CD8-positive, alpha-beta memory T cell (primary cell): ENCODE results near the gene TVP23A. TPM values are rescaled to one million over a fixed set of nuclear protein-coding genes. Genes with fewer than 3 reads are reported as not detected.
"Not testable (repeated sequence)": the region's sequence is repeated elsewhere in the genome, so short reads cannot be mapped to it uniquely, and the experiment has no call there.

Experiments used
- CTCF ChIA-PET: fragments of 350-600 bp; sonication (Branson Sonifier 250); formaldehyde crosslinking; loops from one replicate; lab custom pipeline; 2021; ENCODE audit warnings: antibody characterized with exemption; lab: Charles Lee
- POLR2A ChIA-PET: fragments of 350-600 bp; sonication (Branson Sonifier 250); formaldehyde crosslinking; loops from one replicate; lab custom pipeline; 2021; ENCODE audit warnings: antibody characterized with exemption; lab: Charles Lee
- DNase-seq, 5 donors: peaks; one replicate each; pipeline versions ENCODE4 v3.0.0 to v3.0.0-alpha.2; 2020 to 2022; ENCODE audit warnings: mixed read lengths in 1 of 5
- H3K27ac ChIP-seq: one replicate; pipeline ENCODE4 v1.7.0; 2013; ENCODE audit warnings: low read depth, mild to moderate bottlenecking, low read length, moderate library complexity
- H3K27me3 ChIP-seq: 2 replicates; pipeline ENCODE4 v1.7.0; 2013; ENCODE audit warnings: low read length, mild to moderate bottlenecking; ENCODE audit not compliant: insufficient read depth, poor library complexity, severe bottlenecking
- H3K36me3 ChIP-seq: 2 replicates; pipeline ENCODE4 v1.7.0; 2013; ENCODE audit warnings: mild to moderate bottlenecking, low read length, moderate library complexity; ENCODE audit not compliant: insufficient read depth
- H3K4me1 ChIP-seq: 2 replicates; pipeline ENCODE4 v1.7.0; 2013; ENCODE audit warnings: mild to moderate bottlenecking, low read length, moderate library complexity; ENCODE audit not compliant: insufficient read depth
- H3K4me3 ChIP-seq: 2 replicates; pipeline ENCODE4 v1.7.0; 2013; ENCODE audit warnings: mild to moderate bottlenecking, low read length
- H3K9me3 ChIP-seq: 2 replicates; pipeline ENCODE4 v1.7.0; 2013; ENCODE audit warnings: mild to moderate bottlenecking, low read length
- H3K27ac Mint-ChIP-seq, 8 donors: one replicate each; pipeline ENCODE4 v1.8.0; 2020 to 2021; ENCODE audit warnings: mixed read lengths in 8 of 8, mild to moderate bottlenecking in 6 of 8, inconsistent platforms in 3 of 8, moderate library complexity in 3 of 8
- H3K27me3 Mint-ChIP-seq, 2 donors: one replicate each; pipeline ENCODE4 v1.8.0; 2020 to 2021; ENCODE audit warnings: mixed read lengths in 2 of 2, mild to moderate bottlenecking in 1 of 2, moderate library complexity in 1 of 2
- H3K36me3 Mint-ChIP-seq, 3 donors: one replicate each; pipeline ENCODE4 v1.8.0; 2020 to 2021; ENCODE audit warnings: mixed read lengths in 3 of 3, inconsistent platforms in 1 of 3, mild to moderate bottlenecking in 1 of 3
- H3K4me1 Mint-ChIP-seq, 3 donors: one replicate each; pipeline ENCODE4 v1.8.0; 2020 to 2021; ENCODE audit warnings: mixed read lengths in 3 of 3, inconsistent platforms in 1 of 3, mild to moderate bottlenecking in 1 of 3
- H3K4me3 Mint-ChIP-seq, 7 donors: one replicate each; pipeline ENCODE4 v1.8.0; 2020 to 2021; ENCODE audit warnings: mixed read lengths in 7 of 7, mild to moderate bottlenecking in 6 of 7, moderate library complexity in 4 of 7, inconsistent platforms in 2 of 7
- H3K9me3 Mint-ChIP-seq, 5 donors: one replicate each; pipeline ENCODE4 v1.8.0; 2020 to 2022; ENCODE audit warnings: mixed read lengths in 5 of 5, mild to moderate bottlenecking in 3 of 5, moderate library complexity in 2 of 5, inconsistent platforms in 1 of 5
- polyA plus RNA-seq: library from polyadenylated mRNA; unstranded; fragments of 300-500 nt; fragmentation: Illumina TruSeq; gene quantifications from one replicate; pipeline ENCODE4 v1.2.3, GENCODE V29; 2021
- total RNA-seq, 2 experiments: library from RNA; stranded (reverse); gene quantifications; one replicate each; pipeline ENCODE4 v1.2.3, GENCODE V29; 2021

TVP23A gene
- total and polyA plus RNA-seq, 3 experiments from 2014 or later, result 0.26 TPM; not detected in 2

DNA sequence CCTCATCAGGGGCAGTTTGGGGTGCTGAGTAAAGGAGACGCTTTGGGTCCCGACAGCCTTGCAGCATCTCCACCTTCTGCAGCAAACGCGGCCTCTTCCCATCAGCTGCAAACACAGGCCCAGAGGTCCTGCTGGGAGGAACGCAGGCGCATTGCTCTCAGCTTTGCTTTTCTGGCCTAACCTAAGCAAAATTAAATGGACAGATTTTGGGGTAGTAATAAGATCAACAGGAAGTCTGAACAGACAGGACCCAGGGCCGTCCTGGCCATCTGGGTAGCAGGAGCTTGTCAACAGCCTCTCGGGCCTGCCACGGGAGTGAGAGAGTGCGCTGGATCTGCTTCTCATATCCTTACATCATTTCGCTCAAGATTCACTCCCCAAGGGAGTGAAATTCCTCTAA lies 67.8 kb downstream of the TVP23A start:
- Mint-ChIP-seq H3K4me1 (peaks cover 2 to 9% (median 4%) of the 10 kb centered on the region in 3 donors), H3K9me3 (no peaks in the 10 kb centered on the region), H3K4me3 (no peak overlapping the region), H3K27ac (peak overlapping the region in 1 of 8 donors; percentile 77), H3K36me3 (peaks cover 25 to 85% (median 26%) of the 10 kb centered on the region in 3 donors), H3K27me3 (peaks cover 0 to 1% of the 10 kb centered on the region in 2 donors)
- Histone ChIP-seq H3K4me1 (no peaks in the 10 kb centered on the region), H3K36me3 (peaks cover 35% of the 10 kb centered on the region), H3K9me3 (no peaks in the 10 kb centered on the region), H3K27ac (no peak overlapping the region), H3K27me3 (no peaks in the 10 kb centered on the region), H3K4me3 (no peak overlapping the region)
- ChIA-PET POLR2A (no interaction called here), CTCF (no interaction called here)
- DNase-seq, result no peak

DNA sequence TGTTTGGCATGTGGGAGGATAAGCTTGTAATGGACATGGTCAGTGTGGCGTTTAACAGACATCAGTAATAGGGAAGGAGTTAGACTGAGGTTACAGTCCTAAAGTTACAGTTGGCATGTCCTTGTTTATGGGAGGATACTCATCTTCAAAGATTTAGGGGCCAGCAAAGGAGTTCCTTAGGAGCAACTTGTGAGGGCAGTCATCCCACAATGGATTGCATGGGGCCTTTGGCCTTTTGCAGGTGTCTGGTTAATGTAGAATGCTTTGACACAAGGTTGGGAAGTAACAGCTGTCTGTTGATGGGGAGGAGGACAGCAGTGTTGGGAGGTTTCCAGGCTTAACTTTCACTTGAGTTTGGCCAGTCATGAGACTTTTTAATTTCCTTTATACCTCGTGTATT lies 72.8 kb downstream of the TVP23A start:
- Histone ChIP-seq H3K9me3 (no peaks in the 10 kb centered on the region), H3K36me3 (peaks cover 13% of the 10 kb centered on the region), H3K27ac (no peak overlapping the region), H3K27me3 (no peaks in the 10 kb centered on the region), H3K4me3 (no peak overlapping the region), H3K4me1 (peaks cover 14% of the 10 kb centered on the region)
- no peaks in the 10 kb centered on the region for H3K27me3 Mint-ChIP-seq
- peak overlapping the region in 6 of 7 donors; percentile 10 to 71 (median 48) for H3K4me3 Mint-ChIP-seq
- peaks cover 6 to 53% (median 20%) of the 10 kb centered on the region in 3 donors for H3K36me3 Mint-ChIP-seq
- H3K9me3 Mint-ChIP-seq, result no peaks in the 10 kb centered on the region
- H3K4me1 Mint-ChIP-seq, result peaks cover 20 to 41% (median 32%) of the 10 kb centered on the region in 3 donors
- peak overlapping the region in 4 of 8 donors; percentile 1 to 68 (median 30) for H3K27ac Mint-ChIP-seq
- no peak for DNase-seq
- POLR2A ChIA-PET, result no interaction called here
- CTCF ChIA-PET, result interaction anchor here (1.7 kb wide), 1 partner anchor 8 kb away, joined by 5 read pairs; no protein-coding TSS in a partner anchor

DNA sequence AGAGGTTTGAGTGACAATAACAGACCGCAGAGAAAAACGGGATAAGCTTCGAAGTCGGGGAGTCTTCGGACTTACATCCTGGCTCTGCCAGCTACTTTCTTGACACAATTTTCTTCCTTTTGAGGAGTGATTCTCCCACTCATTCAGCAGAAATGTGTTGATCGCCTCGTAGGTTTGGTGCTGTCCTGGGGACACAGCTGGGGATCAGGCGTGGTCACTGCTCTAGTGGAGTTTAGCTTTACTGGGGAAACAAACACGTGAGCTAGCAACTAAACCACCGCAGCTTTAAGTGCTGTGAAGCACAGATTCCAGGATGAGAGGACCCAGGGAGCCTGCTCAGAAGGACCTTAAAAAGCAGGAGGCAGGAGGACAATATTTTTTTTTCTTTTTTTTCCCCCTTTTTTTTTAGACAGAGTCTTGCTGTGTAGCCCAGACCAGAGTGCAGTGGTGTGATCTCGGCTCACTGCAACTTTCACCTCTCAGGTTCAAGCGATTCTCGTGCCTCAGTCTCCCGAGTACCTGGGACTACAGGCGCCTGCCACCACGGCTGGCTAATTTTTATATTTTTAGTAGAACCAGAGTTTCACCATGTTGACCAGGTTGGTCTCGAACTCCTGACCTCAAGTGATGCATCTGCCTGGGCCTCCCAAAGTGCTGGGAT lies 74.1 kb downstream of the TVP23A start:
- H3K27ac ChIP-seq, result peak overlapping the region; percentile 55
- no peaks in the 10 kb centered on the region for H3K27me3 Mint-ChIP-seq
- POLR2A ChIA-PET, result interaction anchor here (0.7 kb wide), 1 partner anchor 1232 kb away, joined by 3 read pairs; the partner anchor contains the start of gene SNX29
- peak overlapping the region; percentile 97 for H3K4me3 ChIP-seq
- H3K9me3 Mint-ChIP-seq, result no peaks in the 10 kb centered on the region
- H3K36me3 ChIP-seq, result peaks cover 10% of the 10 kb centered on the region
- no peak for DNase-seq
- CTCF ChIA-PET, result interaction anchor here (0.7 to 1.7 kb wide), 6 partner anchors 7 to 230 kb away, joined by 3 to 6 read pairs (median 4); no protein-coding TSS in a partner anchor
- H3K27ac Mint-ChIP-seq, result peak overlapping the region; percentile 93 to 99 (median 98)
- peaks cover 14% of the 10 kb centered on the region for H3K4me1 ChIP-seq
- peaks cover 26 to 53% (median 45%) of the 10 kb centered on the region in 3 donors for H3K4me1 Mint-ChIP-seq
- no peaks in the 10 kb centered on the region for H3K27me3 ChIP-seq
- H3K4me3 Mint-ChIP-seq, result peak overlapping the region; percentile 90 to 97 (median 94)
- no peaks in the 10 kb centered on the region for H3K9me3 ChIP-seq
- peaks cover 6 to 43% (median 20%) of the 10 kb centered on the region in 3 donors for H3K36me3 Mint-ChIP-seq

GRCh38 chr16:10743610-10744369 lies 74.8 kb downstream of the TVP23A start, which contains the start of gene NUBP1:
Gene NUBP1, plus strand, starts transcription at chr16:10743842. Its CDS starts 22 bp downstream, at chr16:10743864.
- H3K27me3 ChIP-seq, result no peaks in the 10 kb centered on the region
- H3K9me3 ChIP-seq, result no peaks in the 10 kb centered on the region
- ChIA-PET POLR2A (interaction anchor here (0.7 kb wide), 1 partner anchor 1233 kb away, joined by 3 read pairs; the partner anchor contains the start of gene SNX29), CTCF (interaction anchor here (0.7 to 1.4 kb wide), 5 partner anchors 8 to 229 kb away, joined by 3 to 6 read pairs (median 3); no protein-coding TSS in a partner anchor)
- Mint-ChIP-seq H3K36me3 (peaks cover 6 to 36% (median 20%) of the 10 kb centered on the region in 3 donors), H3K9me3 (no peaks in the 10 kb centered on the region), H3K4me1 (peaks cover 26 to 53% (median 45%) of the 10 kb centered on the region in 3 donors), H3K4me3 (peak within 1 kb of the TSS; percentile 90 to 97 (median 94)), H3K27me3 (no peaks in the 10 kb centered on the region), H3K27ac (peak within 1 kb of the TSS; percentile 93 to 99 (median 98))
- peak within 1 kb of the TSS; percentile 95 for H3K27ac ChIP-seq
- peaks cover 14% of the 10 kb centered on the region for H3K4me1 ChIP-seq
- DNase-seq, result peak; percentile 98 to 99 (median 99)
- H3K36me3 ChIP-seq, result peaks cover 10% of the 10 kb centered on the region
- peak within 1 kb of the TSS; percentile 97 for H3K4me3 ChIP-seq

DNA sequence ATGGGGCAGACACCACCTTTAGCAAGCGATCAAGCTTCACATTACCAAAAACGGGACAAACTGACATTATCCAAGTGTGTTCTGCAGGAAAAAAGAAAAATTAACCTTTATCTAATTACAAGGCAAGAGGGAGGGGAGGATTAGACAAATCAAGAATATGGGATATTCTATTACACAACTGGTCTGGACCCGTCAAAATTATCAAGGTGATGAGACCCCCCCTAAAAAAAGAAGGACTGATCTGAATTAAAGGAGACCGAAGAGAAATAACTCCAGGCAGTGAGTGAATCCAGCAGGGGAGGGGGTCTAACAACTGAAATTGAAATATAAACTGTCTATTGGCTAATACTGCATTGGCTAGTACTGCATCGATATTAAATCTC lies 75.4 kb downstream of the TVP23A start:
- POLR2A ChIA-PET, result no interaction called here

GRCh38 chr16:10741844-10742243 lies 76.8 kb downstream of the TVP23A start:
- DNase-seq, result no peak
- no peaks in the 10 kb centered on the region for H3K9me3 ChIP-seq
- peaks cover 24% of the 10 kb centered on the region for H3K4me1 ChIP-seq
- Mint-ChIP-seq H3K4me3 (peak overlapping the region in 1 of 7 donors; percentile 43), H3K36me3 (peaks cover 1 to 18% (median 8%) of the 10 kb centered on the region in 3 donors), H3K27ac (peak overlapping the region in 2 of 8 donors; percentile 3 to 66), H3K27me3 (no peaks in the 10 kb centered on the region), H3K9me3 (no peaks in the 10 kb centered on the region), H3K4me1 (peaks cover 32 to 64% (median 53%) of the 10 kb centered on the region in 3 donors)
- no peak overlapping the region for H3K4me3 ChIP-seq
- H3K27ac ChIP-seq, result no peak overlapping the region
- ChIA-PET CTCF (no interaction called here), POLR2A (no interaction called here)
- H3K27me3 ChIP-seq, result no peaks in the 10 kb centered on the region
- no peaks in the 10 kb centered on the region for H3K36me3 ChIP-seq

More for the DNA sequence above, 75.4 kb downstream of the TVP23A start:
- Mint-ChIP-seq H3K36me3 (peaks cover 3 to 31% (median 17%) of the 10 kb centered on the region in 3 donors), H3K27me3 (no peaks in the 10 kb centered on the region), H3K9me3 (no peaks in the 10 kb centered on the region), H3K4me1 (peaks cover 26 to 57% (median 45%) of the 10 kb centered on the region in 3 donors), H3K27ac (peak overlapping the region; percentile 93 to 99 (median 98)), H3K4me3 (peak overlapping the region; percentile 90 to 97 (median 94))
- peaks cover 7% of the 10 kb centered on the region for H3K36me3 ChIP-seq
- DNase-seq, result no peak
- H3K27ac ChIP-seq, result peak overlapping the region; percentile 95
- no peaks in the 10 kb centered on the region for H3K27me3 ChIP-seq
- H3K4me1 ChIP-seq, result peaks cover 16% of the 10 kb centered on the region
- no peaks in the 10 kb centered on the region for H3K9me3 ChIP-seq
- peak overlapping the region; percentile 97 for H3K4me3 ChIP-seq
- CTCF ChIA-PET, result interaction anchor here (1.4 kb wide), 1 partner anchor 176 kb away, joined by 6 read pairs; no protein-coding TSS in a partner anchor

DNA sequence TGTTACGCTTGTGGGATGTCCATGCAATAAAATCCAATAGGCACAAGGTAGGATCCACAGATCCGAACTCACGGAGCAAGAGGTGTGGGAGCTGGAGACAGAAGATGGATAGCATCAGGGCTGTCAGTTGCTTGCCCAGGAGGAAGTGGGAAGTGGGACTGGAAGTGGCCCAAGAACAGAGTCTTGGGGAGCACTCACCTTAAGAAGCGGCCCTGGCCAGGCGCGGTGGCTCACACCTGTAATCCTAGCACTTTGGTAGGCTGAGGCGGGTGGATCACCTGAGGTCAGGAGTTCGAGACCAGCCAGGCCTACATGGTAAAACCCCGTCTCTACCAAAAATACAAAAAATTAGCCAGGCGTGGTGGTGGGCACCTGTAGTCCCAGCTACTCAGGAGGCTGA lies 77.3 kb downstream of the TVP23A start:
- H3K27ac ChIP-seq, H3K9me3 ChIP-seq, H3K27me3 Mint-ChIP-seq, H3K27me3 ChIP-seq, H3K9me3 Mint-ChIP-seq, DNase-seq, H3K36me3 ChIP-seq, H3K4me3 ChIP-seq: not testable (repeated sequence)
- CTCF ChIA-PET, result interaction anchor here (6.1 kb wide), 1 partner anchor 226 kb away, joined by 63 read pairs; no protein-coding TSS in a partner anchor
- Mint-ChIP-seq H3K27ac (peak overlapping the region in 3 of 8 donors; percentile 19 to 87 (median 67)), H3K4me3 (peak overlapping the region in 2 of 7 donors; percentile 4 to 43), H3K36me3 (peaks cover 1 to 14% (median 6%) of the 10 kb centered on the region in 3 donors), H3K4me1 (peaks cover 32 to 62% (median 53%) of the 10 kb centered on the region in 3 donors)
- H3K4me1 ChIP-seq, result peaks cover 24% of the 10 kb centered on the region
- POLR2A ChIA-PET, result interaction anchor here (1.0 kb wide), 1 partner anchor 136 kb away, joined by 3 read pairs; the partner anchor contains the start of gene CIITA
